ENCODE data around the gene KCNT1. TPM values are rescaled to one million over a fixed set of nuclear protein-coding genes. Genes with fewer than 3 reads are reported as not detected.

Gene KCNT1
- total and polyA plus RNA-seq, 2 donors (not counting 3 experiments of a cell fraction or from before 2014, with no cell fraction given), result not detected

- ChIA-PET CTCF (no interaction called here), POLR2A (no interaction called here)
- H3K4me2 ChIP-seq (ENCODE audit: insufficient read depth, low read length), result no peak within 1 kb of the TSS
- no peaks in the 10 kb centered on the region for H3K4me1 ChIP-seq (ENCODE audit: control insufficient read depth, extremely low read depth, insufficient read depth, low read length)
- no peaks in the 10 kb centered on the region for H3K27me3 ChIP-seq (ENCODE audit: control insufficient read depth in 2 of 2, insufficient read depth in 2 of 2, low read length in 2 of 2)
- TF ChIP-seq GATA2 (IDR thresholded peaks at IDR 0.05; ENCODE audit: insufficient read depth, insufficient read length, low read depth, low read length) (no peak), FOS (IDR thresholded peaks at IDR 0.05; ENCODE audit: borderline replicate concordance, insufficient read depth, low read length) (no peak), CTCF (IDR thresholded peaks at IDR 0.05; ENCODE audit: extremely low read depth in 1 of 2, insufficient read depth in 1 of 2, low read depth in 1 of 2, low read length in 2 of 2) (no peak), POLR2AphosphoS5 (IDR thresholded peaks at IDR 0.05; ENCODE audit: insufficient read depth, low read depth, low read length) (no peak), JUN (IDR thresholded peaks at IDR 0.05; ENCODE audit: borderline replicate concordance, insufficient read depth, insufficient read length, low read depth) (no peak), POLR2A (IDR thresholded peaks at IDR 0.05; ENCODE audit: low read depth, low read length) (no peak), EZH2 (IDR thresholded peaks at IDR 0.05; ENCODE audit: borderline replicate concordance, low read depth, low read length, severe bottlenecking) (no peak), MAX (IDR thresholded peaks at IDR 0.05; ENCODE audit: insufficient read depth, insufficient read length) (no peak), MYC (IDR thresholded peaks at IDR 0.05; ENCODE audit: low read depth, low read length) (no peak)
- no peaks in the 10 kb centered on the region for H3K36me3 ChIP-seq (ENCODE audit: control insufficient read depth in 2 of 2, extremely low read depth in 1 of 2, insufficient read depth in 2 of 2, low read length in 2 of 2)
- no peaks in the 10 kb centered on the region for H3K79me2 ChIP-seq (ENCODE audit: control insufficient read depth, insufficient read depth, low read length)
- H3K9me1 ChIP-seq (replicated peaks; ENCODE audit: control insufficient read depth, extremely low read depth, insufficient read depth, low read length), result no peaks in the 10 kb centered on the region
- intact Hi-C loops (cut with micrococcal nuclease) (no loop called here), dilution Hi-C loops (cut with MboI; ENCODE audit: extremely low pct_ligation_motif_present, low sequenced_read_pairs) (no loop called here)
- no peak within 1 kb of the TSS for H3K9ac ChIP-seq (replicated peaks; ENCODE audit: extremely low read depth, insufficient read depth, low read length)
- no peaks in the 10 kb centered on the region for H3K9me3 ChIP-seq (replicated peaks; ENCODE audit: control insufficient read depth, insufficient read depth, low read length)
- no peak within 1 kb of the TSS for H3K4me3 ChIP-seq (replicated peaks in 1 of 3; ENCODE audit: insufficient read depth in 1 of 3, low read depth in 1 of 3, low read length in 3 of 3)
- no peak for DNase-seq (ENCODE audit: low read depth, low spot score)
- no peaks in the 10 kb centered on the region for H4K20me1 ChIP-seq (replicated peaks; ENCODE audit: control insufficient read depth, extremely low read depth, insufficient read depth, low read length)
- H3K27ac ChIP-seq (ENCODE audit: insufficient read depth, low read depth, low read length), result no peak within 1 kb of the TSS
- FAIRE-seq, result no peak
- no TSS peak for BruUV-seq (replicated peaks)
- H2AFZ ChIP-seq (ENCODE audit: low read depth, low read length), result no peak within 1 kb of the TSS
These were observed 39.1 kb upstream of the KCNT1 start, which contains the start of gene LCN9 for GRCh38 chr9:135662758-135663450. LCN9 (plus strand) TSS chr9:135663309; CDS start chr9:135663322, 13 bp downstream.
